OCI-LY3 (cell line): ENCODE measurements around the gene HSD17B13.

Experiments
- EZH2phosphoT487 ChIP-seq: fragments of 200-600 bp; shearing (Covaris generic); IDR thresholded peaks from 2 replicates; pipeline ENCODE4 v1.6.1; 2018; ENCODE audit warnings: antibody characterized with exemption, mixed run types, low read depth
- TF ChIP-seq, protein P1 (sequence below): fragments of 200-600, 300-600 bp; sonication (generic); IDR thresholded peaks from 2 replicates; pipeline ENCODE4 v1.5.1; 2014; ENCODE audit warnings: antibody characterized with exemption, low read length, low read depth

GRCh38 chr4:87274803-87275202, 47.9 kb downstream of the HSD17B13 start:
- TF ChIP-seq, protein P1, sequence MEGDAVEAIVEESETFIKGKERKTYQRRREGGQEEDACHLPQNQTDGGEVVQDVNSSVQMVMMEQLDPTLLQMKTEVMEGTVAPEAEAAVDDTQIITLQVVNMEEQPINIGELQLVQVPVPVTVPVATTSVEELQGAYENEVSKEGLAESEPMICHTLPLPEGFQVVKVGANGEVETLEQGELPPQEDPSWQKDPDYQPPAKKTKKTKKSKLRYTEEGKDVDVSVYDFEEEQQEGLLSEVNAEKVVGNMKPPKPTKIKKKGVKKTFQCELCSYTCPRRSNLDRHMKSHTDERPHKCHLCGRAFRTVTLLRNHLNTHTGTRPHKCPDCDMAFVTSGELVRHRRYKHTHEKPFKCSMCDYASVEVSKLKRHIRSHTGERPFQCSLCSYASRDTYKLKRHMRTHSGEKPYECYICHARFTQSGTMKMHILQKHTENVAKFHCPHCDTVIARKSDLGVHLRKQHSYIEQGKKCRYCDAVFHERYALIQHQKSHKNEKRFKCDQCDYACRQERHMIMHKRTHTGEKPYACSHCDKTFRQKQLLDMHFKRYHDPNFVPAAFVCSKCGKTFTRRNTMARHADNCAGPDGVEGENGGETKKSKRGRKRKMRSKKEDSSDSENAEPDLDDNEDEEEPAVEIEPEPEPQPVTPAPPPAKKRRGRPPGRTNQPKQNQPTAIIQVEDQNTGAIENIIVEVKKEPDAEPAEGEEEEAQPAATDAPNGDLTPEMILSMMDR: no peak
- TF ChIP-seq EZH2phosphoT487: no peak
